Ectodermal cell (in vitro differentiated cells): ENCODE results near the gene NRL.
"Not testable (repeated sequence)": the region's sequence is repeated elsewhere in the genome, so short reads cannot be mapped to it uniquely, and the experiment has no call there.

Experiments used
- H3K27ac ChIP-seq: 2 replicates; pipeline ENCODE4 v1.7.0; 2013; ENCODE audit warnings: mild to moderate bottlenecking, low read depth, low read length; ENCODE audit not compliant: insufficient read depth, poor library complexity, severe bottlenecking
- H3K27me3 ChIP-seq: 2 replicates; pipeline ENCODE4 v1.7.0; 2013; ENCODE audit warnings: mild to moderate bottlenecking, low read length; ENCODE audit not compliant: insufficient read depth, control insufficient read depth, poor library complexity, severe bottlenecking
- H3K36me3 ChIP-seq: one replicate; pipeline ENCODE4 v1.7.0; 2013; ENCODE audit warnings: low read length; ENCODE audit not compliant: control insufficient read depth, insufficient read depth
- H3K4me1 ChIP-seq: one replicate; pipeline ENCODE4 v1.7.0; 2013; ENCODE audit warnings: low read length; ENCODE audit not compliant: control insufficient read depth, insufficient read depth
- H3K4me3 ChIP-seq: 2 replicates; pipeline ENCODE4 v1.7.0; 2013; ENCODE audit warnings: low read depth, low read length, control low read depth; ENCODE audit not compliant: insufficient read depth
- H3K9me3 ChIP-seq: 2 replicates; pipeline ENCODE4 v1.7.0; 2013; ENCODE audit warnings: mild to moderate bottlenecking, low read length, moderate library complexity; ENCODE audit not compliant: control insufficient read depth
- WGBS, 2 experiments: methylation state at CpG; one replicate each; pipeline ENCODE4 v1.1.7; 2013; ENCODE audit warnings: missing lambda C conversion rate in 2 of 2; 5-methylcytosine and 5-hydroxymethylcytosine counted together

NRL gene

DNA sequence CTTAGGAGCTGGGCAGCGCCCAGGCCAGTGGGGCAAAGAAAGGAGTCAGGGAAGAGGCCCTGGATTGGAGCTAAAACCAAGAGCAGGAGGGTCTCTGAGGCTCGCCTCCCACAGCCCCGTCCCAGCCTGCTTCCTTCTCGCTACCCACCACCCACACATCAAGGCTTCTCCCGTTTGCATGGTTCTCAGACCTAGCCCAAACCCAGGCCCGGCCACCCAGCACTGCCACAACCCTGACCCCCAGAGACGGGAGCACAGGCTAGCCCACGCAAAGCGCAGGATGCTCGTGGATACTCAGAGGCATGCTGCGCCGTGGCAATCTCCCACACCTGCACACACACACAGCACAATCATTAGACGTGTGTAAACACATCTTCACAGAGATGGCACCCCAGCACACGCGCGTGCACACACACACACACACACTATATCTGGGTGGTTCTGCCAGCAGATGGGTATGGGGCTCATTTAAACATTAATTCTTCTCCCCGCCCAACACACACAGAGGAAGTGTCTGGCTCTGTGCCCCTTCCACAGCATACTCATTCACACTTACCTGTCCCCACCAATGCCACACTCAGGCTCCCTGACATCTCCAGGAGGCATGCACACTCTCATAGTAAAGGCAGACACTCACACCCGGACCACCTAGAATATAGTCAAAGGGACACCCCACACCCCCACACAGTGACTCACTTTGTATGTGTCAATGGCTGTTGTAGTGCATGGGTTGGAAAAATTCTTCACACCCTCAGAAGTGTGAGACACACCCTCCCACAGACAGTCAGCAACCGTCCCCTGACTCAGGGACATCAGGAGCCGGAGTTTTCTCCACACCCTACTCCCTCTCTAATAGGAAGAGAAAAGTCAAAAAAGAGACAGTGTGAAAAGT lies 61.8 kb downstream of the NRL start:
- Histone ChIP-seq H3K4me3 (peak overlapping the region; percentile 70), H3K9me3 (no peaks in the 10 kb centered on the region), H3K27ac (no peak overlapping the region)

DNA sequence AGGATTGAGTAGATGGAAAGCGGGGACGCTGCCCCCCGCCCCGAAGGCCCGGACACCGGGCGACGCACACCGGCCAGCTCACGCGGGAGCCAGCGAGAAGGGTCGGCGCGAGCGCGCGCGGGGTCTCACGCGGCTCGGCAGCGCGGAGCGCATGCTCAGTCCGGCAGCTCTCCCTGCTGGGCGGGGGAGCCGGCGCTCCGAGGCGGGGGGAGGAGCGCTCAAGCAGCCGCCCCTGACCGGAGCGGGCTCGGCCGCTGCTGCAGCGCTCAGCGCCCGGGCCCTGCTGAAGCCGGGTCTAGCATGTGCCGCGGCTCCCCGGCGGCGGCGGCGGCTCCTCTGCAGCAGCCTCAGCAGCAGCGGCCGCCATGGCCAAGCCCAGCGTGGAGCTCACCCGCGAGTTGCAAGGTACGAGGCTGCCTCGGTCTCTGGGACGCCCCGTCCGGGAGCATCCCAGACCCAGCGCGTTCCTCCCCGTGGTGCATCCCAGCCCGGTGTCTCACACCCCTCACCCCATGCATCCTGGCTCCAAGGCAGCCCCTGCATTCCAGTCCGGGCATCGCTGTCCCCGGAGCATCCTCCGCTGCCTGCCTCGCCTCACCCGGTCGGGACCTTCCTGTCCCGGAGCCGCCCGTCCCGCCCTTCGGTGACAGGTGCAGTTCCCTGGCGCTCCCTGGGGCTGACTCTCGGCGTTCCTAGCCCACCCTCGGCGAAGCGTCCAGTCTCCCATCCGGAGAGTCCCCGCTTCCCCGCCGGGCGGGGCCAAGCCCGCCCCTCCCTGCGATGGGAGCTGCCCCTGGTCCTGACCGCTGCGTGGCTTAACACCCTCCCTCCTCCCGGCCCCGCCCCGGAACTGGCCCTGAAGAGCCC lies 62.7 kb downstream of the NRL start, which contains the start of gene CARMIL3:
CARMIL3 (plus strand) TSS at position 221 of the 867 bp plus-strand sequence; CDS start at position 366, 145 bp downstream.
- 0% methylated on average over 92 of the region's 92 CpGs for WGBS, 2 experiments
- H3K27ac ChIP-seq: no peak within 1 kb of the TSS

More for the DNA sequence above, 61.8 kb downstream of the NRL start:
- H3K4me1 ChIP-seq: peaks cover 5% of the 10 kb centered on the region
- peaks cover 16% of the 10 kb centered on the region for H3K27me3 ChIP-seq
- 74% methylated on average over 20 of the region's 20 CpGs for WGBS, 2 experiments
- H3K36me3 ChIP-seq: no peaks in the 10 kb centered on the region

DNA sequence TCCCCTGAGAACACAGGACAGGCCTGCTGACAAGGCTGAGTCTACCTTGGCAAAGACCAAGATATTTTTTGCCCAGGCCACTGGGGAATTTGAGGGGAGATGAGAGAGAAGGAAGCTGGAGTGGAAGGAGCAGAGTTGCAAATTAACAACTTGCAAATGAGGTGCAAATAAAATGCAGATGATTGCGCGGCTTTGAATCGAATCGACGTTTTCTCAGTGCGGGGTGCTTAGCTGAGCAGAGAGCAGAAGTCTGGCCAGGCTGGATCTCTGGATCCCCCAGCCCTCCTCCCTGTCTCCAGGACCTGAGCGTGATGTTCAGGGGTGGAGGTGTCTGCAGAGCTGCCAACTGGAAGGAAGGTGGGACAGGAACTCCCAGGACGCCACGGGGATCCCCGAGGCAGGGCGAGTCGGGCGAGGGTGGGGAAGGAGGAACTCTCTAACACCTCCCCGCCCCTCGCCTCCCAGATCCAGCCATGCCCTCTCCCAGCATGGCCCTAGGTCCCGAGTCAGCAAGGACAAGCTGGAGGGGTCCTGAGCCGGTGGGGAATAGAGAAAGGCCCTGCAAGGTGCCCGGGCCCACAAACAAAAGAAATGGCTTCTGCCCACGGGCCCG lies 63.5 kb downstream of the NRL start:
- Histone ChIP-seq H3K4me3 (peak overlapping the region; percentile 70), H3K27me3 (peaks cover 16% of the 10 kb centered on the region), H3K4me1 (peaks cover 5% of the 10 kb centered on the region), H3K9me3 (no peaks in the 10 kb centered on the region), H3K36me3 (no peaks in the 10 kb centered on the region), H3K27ac (no peak overlapping the region)
- 17 to 19% methylated on average over 20 of the region's 20 CpGs for WGBS, 2 experiments

More for the DNA sequence above, 62.7 kb downstream of the NRL start, which contains the start of gene CARMIL3:
- no peaks in the 10 kb centered on the region for H3K9me3 ChIP-seq
- H3K36me3 ChIP-seq: no peaks in the 10 kb centered on the region
- peaks cover 5% of the 10 kb centered on the region for H3K4me1 ChIP-seq
- peaks cover 16% of the 10 kb centered on the region for H3K27me3 ChIP-seq
- peak within 1 kb of the TSS; percentile 70 for H3K4me3 ChIP-seq

DNA sequence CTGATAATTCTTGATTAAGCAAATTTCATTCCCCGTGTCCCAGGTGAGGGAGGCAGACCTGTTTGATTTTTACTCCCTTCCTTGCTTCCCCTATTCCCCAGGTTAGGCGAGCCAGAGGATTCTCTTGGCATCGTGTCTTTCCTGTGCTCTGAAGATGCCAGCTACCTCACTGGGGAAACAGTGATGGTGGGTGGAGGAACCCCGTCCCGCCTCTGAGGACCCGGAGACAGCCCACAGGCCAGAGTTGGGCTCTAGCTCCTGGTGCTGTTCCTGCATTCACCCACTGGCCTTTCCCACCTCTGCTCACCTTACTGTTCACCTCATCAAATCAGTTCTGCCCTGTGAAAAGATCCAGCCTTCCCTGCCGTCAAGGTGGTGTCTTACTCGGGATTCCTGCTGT lies 64.0 kb downstream of the NRL start:
- peaks cover 16% of the 10 kb centered on the region for H3K27me3 ChIP-seq
- H3K27ac ChIP-seq, H3K36me3 ChIP-seq, H3K4me1 ChIP-seq, H3K9me3 ChIP-seq, H3K4me3 ChIP-seq: not testable (repeated sequence)
- WGBS, 2 experiments: 75 to 91% methylated on average over 6 to 8 of the region's 8 CpGs

DNA sequence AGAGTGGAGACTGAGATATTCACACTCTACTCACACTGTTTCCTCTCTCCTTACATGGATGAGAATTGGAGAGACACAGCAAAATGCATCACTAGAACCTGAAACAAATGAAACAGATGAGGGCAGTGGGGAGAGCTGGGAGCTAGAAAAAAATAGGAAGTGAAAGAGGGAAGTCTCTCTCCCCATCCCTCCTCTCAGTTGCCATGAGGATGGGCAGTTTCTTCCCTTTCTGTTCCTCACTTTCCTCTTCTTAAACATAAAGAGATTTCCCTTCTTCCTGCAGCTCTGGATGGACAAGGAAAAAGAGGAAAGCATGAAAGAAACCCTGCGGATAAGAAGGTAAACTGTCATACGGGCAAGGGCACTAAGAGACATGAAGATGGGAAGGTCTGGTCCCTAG lies 65.7 kb downstream of the NRL start:
- not testable (repeated sequence) for H3K36me3 ChIP-seq, H3K4me1 ChIP-seq, H3K27ac ChIP-seq, H3K4me3 ChIP-seq, H3K9me3 ChIP-seq
- 85 to 93% methylated on average over 2 of the region's 2 CpGs for WGBS, 2 experiments
- H3K27me3 ChIP-seq: peaks cover 16% of the 10 kb centered on the region

DNA sequence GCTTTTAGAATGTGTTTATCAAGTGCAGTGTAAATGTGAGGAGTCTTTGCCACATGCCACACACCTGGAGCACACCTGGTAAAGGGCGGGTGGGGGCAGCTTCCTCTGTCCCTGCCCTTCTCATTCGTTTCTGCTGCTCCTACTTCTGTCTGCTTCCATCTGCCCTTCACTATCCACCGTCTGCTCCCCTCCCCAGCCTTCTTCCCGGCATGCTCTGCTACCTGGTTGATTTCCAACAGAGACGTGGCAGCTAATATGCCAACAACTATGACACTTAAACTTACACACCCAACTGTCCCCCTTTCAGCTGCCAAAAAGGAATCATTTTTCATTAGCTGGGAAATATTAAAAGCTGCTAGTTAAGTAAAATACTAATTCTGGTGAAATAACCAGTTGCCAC lies 72.0 kb downstream of the NRL start:
- Histone ChIP-seq H3K36me3 (no peaks in the 10 kb centered on the region), H3K27me3 (no peaks in the 10 kb centered on the region), H3K4me3 (no peak overlapping the region), H3K9me3 (no peaks in the 10 kb centered on the region), H3K27ac (no peak overlapping the region), H3K4me1 (no peaks in the 10 kb centered on the region)
- 66 to 70% methylated on average over 5 of the region's 5 CpGs for WGBS, 2 experiments

DNA sequence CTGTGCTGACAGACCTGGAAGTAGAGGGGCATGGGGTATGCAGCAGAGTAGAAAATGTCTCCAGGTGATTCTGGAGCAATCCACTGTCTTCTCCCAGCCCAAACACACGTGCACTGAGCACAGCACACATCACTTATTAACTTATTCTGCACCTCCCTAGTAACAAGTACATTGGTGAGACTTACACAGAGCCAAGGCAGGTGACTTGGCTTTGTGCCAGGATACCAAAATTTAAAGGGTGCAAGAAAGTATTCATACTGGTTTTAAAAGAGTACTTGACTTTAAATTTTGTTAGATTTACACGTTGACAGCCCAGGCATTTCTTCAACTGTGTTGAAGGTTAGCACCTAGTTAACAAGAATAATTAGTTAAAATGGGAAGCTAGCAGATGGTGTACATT lies 74.1 kb downstream of the NRL start:
- no peaks in the 10 kb centered on the region for H3K36me3 ChIP-seq
- H3K27ac ChIP-seq: no peak overlapping the region
- 68 to 72% methylated on average over 2 of the region's 2 CpGs for WGBS, 2 experiments
- no peak overlapping the region for H3K4me3 ChIP-seq
- H3K9me3 ChIP-seq: no peaks in the 10 kb centered on the region
- H3K27me3 ChIP-seq: no peaks in the 10 kb centered on the region
- H3K4me1 ChIP-seq: no peaks in the 10 kb centered on the region

DNA sequence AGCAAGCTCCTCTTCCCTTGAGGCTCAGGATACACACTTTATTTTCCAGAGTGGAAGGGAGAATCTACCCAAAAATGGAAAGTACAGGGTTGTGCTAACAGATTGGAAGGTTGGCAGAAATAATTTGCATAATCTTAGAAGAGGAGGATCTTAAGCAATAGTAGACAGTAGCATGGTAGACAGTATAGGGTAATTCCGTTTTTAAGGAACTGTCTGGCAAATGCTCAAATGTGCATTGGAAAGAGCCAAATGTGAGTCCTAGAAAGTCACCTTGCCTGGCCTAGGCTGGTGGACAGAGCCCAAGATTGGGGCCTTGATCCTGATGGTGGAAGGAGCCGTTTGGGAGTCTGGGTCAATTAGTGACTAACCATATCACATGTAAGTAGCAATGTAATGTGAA lies 76.1 kb downstream of the NRL start:
- Histone ChIP-seq H3K27me3 (no peaks in the 10 kb centered on the region), H3K4me3 (no peak overlapping the region), H3K9me3 (no peaks in the 10 kb centered on the region), H3K36me3 (no peaks in the 10 kb centered on the region), H3K27ac (no peak overlapping the region), H3K4me1 (no peaks in the 10 kb centered on the region)
- 88 to 93% methylated on average over 2 of the region's 2 CpGs for WGBS, 2 experiments

DNA sequence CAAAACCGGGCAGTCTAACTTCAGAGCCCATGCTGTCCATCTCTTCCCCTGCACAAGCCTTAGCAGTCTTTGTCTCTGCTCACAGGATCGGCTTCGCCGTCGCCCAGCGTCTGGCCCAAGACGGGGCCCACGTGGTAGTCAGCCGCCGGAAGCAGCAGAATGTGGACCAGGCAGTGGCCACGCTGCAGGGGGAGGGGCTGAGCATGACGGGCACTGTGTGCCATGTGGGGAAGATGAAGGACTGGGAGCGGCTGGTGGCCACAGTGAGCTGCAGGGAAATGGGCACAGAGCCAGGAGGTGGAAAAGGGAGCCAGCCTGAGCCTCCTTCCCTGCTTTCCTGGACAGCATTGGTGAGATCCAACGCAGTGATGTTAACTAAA lies 77.1 kb downstream of the NRL start:
- Histone ChIP-seq H3K9me3 (no peaks in the 10 kb centered on the region), H3K4me3 (no peak overlapping the region), H3K27me3 (no peaks in the 10 kb centered on the region), H3K27ac (no peak overlapping the region), H3K4me1 (no peaks in the 10 kb centered on the region), H3K36me3 (no peaks in the 10 kb centered on the region)
- WGBS, 2 experiments: 86 to 87% methylated on average over 14 of the region's 14 CpGs
